Right atrium auricular region (tissue), 2 donors: Measurements from ENCODE around the gene HSD17B13. TPM values are rescaled to one million over a fixed set of nuclear protein-coding genes. Genes with fewer than 3 reads are reported as not detected.

Source experiments
- DNase-seq: peaks from one replicate; pipeline ENCODE4 v3.0.0-alpha.2; 2019; ENCODE audit warnings: low spot score
- H3K27ac ChIP-seq, 2 donors: fragments of 200-600 bp; sonication (generic); 1 replicate in 1 of 2; 2 replicates in 1 of 2; pipeline ENCODE4 v1.5.1; 2016 to 2019
- H3K27me3 ChIP-seq, 2 donors: fragments of 200-600 bp; sonication (generic); one replicate each; pipeline versions ENCODE4 v1.5.1 to v1.6.0; 2017 to 2019
- H3K36me3 ChIP-seq: fragments of 200-600 bp; sonication (generic); one replicate; pipeline ENCODE4 v1.5.1; 2016
- H3K4me1 ChIP-seq, 2 donors: fragments of 200-600 bp; sonication (generic); one replicate each; pipeline versions ENCODE4 v1.5.1 to v1.6.0; 2017 to 2019
- H3K4me3 ChIP-seq, 2 donors: fragments of 200-600 bp; sonication (generic); 1 replicate in 1 of 2; 2 replicates in 1 of 2; pipeline ENCODE4 v1.5.1; 2017 to 2019; ENCODE audit warnings: mild to moderate bottlenecking in 1 of 2, moderate library complexity in 1 of 2
- H3K9me3 ChIP-seq, 2 donors: fragments of 200-600 bp; sonication (generic); one replicate each; pipeline ENCODE4 v1.5.1; 2019
- CTCF ChIP-seq, 2 donors: fragments of 200-600 bp; sonication (generic); IDR thresholded peaks; one replicate each; pipeline ENCODE4 v1.5.1; 2019; ENCODE audit warnings: antibody characterized with exemption in 2 of 2
- total RNA-seq, 2 donors: library from RNA; depleted of rRNA; stranded (reverse); fragments of >200 nt; gene quantifications; one replicate each; pipeline ENCODE4 v1.1.0, GENCODE V29; 2016

HSD17B13 gene
- total RNA-seq, 2 donors from 2014 or later, result not detected

DNA sequence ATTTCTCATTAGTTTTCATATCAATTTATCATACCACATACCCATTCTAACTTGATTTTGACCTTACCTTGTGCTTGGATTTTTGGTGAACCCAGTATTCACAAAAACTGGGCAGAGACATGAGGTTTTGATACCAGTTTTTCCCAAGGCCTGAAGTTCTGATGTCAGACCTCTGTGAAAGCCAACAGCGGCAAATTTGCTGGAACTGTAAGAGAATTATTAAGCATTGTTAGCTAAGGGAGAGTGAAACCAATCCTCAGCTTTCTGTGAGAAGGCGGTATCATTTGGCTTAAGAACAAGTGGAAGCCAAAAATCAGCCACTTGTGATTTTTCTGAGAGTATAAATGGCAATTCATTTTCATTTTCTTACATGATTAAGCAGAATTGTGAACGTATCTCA is 8.9 kb downstream of the HSD17B13 start:
- no peak overlapping the region for H3K27ac ChIP-seq
- H3K4me3 ChIP-seq, result no peak overlapping the region
- no peak for DNase-seq
- TF ChIP-seq CTCF (IDR thresholded peaks at IDR 0.05), result no peak
- no peaks in the 10 kb centered on the region for H3K9me3 ChIP-seq
- no peaks in the 10 kb centered on the region for H3K27me3 ChIP-seq
- peaks cover 0 to 9% of the 10 kb centered on the region in 2 donors for H3K4me1 ChIP-seq
- H3K36me3 ChIP-seq, result no peaks in the 10 kb centered on the region

- Histone ChIP-seq H3K27me3 (no peaks in the 10 kb centered on the region), H3K36me3 (no peaks in the 10 kb centered on the region), H3K4me1 (peaks cover 0 to 9% of the 10 kb centered on the region in 2 donors), H3K9me3 (no peaks in the 10 kb centered on the region), H3K4me3 (no peak overlapping the region), H3K27ac (no peak overlapping the region)
- no peak for TF ChIP-seq CTCF (IDR thresholded peaks at IDR 0.05)
- DNase-seq, result no peak
Observed at GRCh38 chr4:87311684-87312083, 11.0 kb downstream of the HSD17B13 start.

GRCh38 chr4:87310691-87311335 is 11.9 kb downstream of the HSD17B13 start:
- Histone ChIP-seq H3K27ac (no peak overlapping the region), H3K9me3 (no peaks in the 10 kb centered on the region), H3K4me1 (peaks cover 0 to 9% of the 10 kb centered on the region in 2 donors), H3K4me3 (no peak overlapping the region), H3K36me3 (no peaks in the 10 kb centered on the region), H3K27me3 (no peaks in the 10 kb centered on the region)
- no peak for DNase-seq
- no peak for TF ChIP-seq CTCF (IDR thresholded peaks at IDR 0.05)

- H3K9me3 ChIP-seq, result no peaks in the 10 kb centered on the region
- DNase-seq, result no peak
- no peak overlapping the region for H3K27ac ChIP-seq
- H3K27me3 ChIP-seq, result no peaks in the 10 kb centered on the region
- H3K4me1 ChIP-seq, result peaks cover 0 to 9% of the 10 kb centered on the region in 2 donors
- TF ChIP-seq CTCF (IDR thresholded peaks at IDR 0.05), result no peak
- no peaks in the 10 kb centered on the region for H3K36me3 ChIP-seq
- no peak overlapping the region for H3K4me3 ChIP-seq
Observed at GRCh38 chr4:87309625-87310024, 13.1 kb downstream of the HSD17B13 start.

DNA sequence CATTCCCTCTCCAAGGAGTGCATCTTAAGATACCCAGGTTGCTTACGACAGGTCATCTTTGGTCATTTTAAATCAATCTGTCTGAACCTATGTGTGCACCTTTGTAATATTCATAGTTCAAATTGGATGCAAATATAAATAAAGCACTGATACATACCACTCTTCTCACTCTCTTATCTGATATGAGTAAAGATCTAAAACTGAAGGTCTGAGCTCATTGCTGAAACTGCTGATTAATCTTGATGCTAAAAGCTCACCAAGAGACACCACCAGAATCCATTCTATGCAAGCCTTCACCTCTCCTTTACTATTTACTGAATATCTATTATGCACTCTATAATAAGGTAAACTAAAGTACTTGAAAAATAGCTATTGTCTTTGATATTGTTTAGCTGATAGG is 16.6 kb downstream of the HSD17B13 start:
- no peak for DNase-seq
- no peak overlapping the region for H3K27ac ChIP-seq
- H3K27me3 ChIP-seq, result no peaks in the 10 kb centered on the region
- TF ChIP-seq CTCF (IDR thresholded peaks at IDR 0.05), result no peak
- H3K9me3 ChIP-seq, result no peaks in the 10 kb centered on the region
- no peaks in the 10 kb centered on the region for H3K36me3 ChIP-seq
- H3K4me1 ChIP-seq, result no peaks in the 10 kb centered on the region
- no peak overlapping the region for H3K4me3 ChIP-seq

GRCh38 chr4:87305562-87305961 is 17.1 kb downstream of the HSD17B13 start:
- H3K36me3 ChIP-seq, result no peaks in the 10 kb centered on the region
- no peaks in the 10 kb centered on the region for H3K4me1 ChIP-seq
- no peak overlapping the region for H3K4me3 ChIP-seq
- no peak for DNase-seq
- H3K27me3 ChIP-seq, result no peaks in the 10 kb centered on the region
- no peaks in the 10 kb centered on the region for H3K9me3 ChIP-seq
- TF ChIP-seq CTCF (IDR thresholded peaks at IDR 0.05), result no peak
- no peak overlapping the region for H3K27ac ChIP-seq
